HS-5 (cell line): ENCODE measurements around the gene CAST.

Source experiments
- DNase-seq: peaks from one replicate; pipeline ENCODE4 v3.0.0-alpha.2; 2012; ENCODE audit warnings: low read depth

Gene CAST

DNA sequence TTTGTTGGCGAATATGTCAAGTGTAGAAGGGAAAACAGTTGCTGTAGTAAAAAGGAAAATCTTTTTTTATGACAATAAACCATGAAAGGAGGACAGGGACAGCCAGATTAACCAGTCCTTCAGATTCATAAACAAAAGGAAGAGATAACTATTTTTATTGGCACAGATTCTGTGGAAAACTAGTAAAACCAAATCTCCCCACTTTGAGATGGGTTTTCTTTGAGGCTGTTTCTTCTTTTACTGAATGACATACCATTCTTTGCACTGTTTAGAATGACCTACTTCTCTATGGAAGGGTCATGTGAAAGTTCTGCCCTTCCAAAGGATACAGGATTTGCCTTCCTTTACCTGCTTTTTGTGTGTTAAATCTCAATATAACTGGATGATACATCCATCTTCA lies 13.7 kb downstream of the CAST start:
- no peak for DNase-seq

DNA sequence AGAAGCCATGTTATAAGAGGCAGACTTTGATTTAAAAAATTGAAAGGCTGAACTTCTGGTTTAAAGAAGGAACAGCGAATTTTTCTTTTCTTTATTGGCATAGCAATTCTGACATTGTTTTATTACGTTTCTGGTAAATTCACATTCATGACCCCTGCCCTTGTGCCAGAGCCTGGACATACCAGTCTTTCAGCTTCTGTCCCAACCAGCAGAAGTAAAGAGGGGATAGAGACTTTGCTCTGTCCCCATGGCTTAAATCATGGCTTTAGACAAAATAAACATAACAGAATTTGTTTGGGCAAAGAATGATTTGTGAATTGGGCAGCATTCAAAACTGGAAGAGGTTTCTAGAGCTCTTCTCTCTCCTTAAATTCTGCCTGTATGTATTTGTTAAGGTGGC lies 15.3 kb downstream of the CAST start:
- DNase-seq, result no peak

- no peak for DNase-seq
These were observed 17.1 kb downstream of the CAST start for GRCh38 chr5:96679293-96679692.

DNA sequence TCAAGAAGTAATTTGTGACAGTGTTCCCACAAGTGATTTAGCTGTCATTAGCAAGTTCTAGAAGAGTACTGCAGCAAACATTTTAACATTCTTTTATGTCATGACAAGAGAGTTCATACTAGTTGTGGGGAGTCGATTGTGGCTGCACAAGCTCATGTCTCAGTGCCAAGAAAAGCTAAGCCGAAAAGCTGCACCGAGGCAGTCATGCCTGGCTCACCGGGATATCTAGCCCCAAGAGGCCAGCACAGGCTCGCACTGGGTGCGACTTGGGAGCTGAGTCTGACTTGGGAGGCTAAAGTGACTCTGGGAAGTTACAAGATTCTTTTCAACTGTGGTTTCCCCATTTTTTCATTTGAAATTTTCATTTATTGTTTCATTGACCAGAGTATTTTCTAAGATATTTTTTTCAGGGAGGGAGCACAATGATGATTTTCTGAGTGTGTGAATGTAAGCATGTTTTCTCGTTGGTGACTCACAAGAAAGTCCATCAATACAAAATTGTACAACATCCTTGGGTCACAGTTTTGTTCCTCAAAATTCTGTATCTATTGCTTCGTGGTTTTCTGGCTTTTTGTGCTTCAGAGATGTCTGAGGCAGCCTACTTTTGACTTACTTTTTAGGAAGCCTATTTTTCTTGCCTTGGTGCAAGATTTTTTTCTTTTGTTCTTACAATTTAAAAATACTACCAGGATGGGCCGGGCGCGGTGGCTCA lies 18.7 kb downstream of the CAST start:
- no peak for DNase-seq

- DNase-seq, result no peak
These were observed 21.2 kb downstream of the CAST start for GRCh38 chr5:96683392-96683791.

DNA sequence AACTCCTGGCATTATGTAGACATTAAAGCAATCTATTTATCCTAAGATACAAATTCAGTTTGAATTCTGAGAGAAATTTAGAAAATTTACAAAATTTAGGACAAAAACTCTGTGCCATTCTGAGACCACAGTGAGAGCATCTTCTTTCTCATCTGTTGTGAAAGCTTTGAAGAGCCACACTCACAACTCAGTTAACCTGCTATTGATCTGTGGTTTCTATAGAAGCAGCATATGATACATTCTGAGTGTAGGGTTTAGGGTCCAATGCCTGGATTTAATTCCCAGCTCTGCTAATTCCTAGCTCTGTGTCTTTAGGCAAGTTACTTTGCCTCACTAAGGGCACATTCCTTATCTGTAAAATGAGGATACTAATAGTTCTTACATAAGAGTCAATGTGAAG lies 21.6 kb downstream of the CAST start:
- DNase-seq, result no peak

DNA sequence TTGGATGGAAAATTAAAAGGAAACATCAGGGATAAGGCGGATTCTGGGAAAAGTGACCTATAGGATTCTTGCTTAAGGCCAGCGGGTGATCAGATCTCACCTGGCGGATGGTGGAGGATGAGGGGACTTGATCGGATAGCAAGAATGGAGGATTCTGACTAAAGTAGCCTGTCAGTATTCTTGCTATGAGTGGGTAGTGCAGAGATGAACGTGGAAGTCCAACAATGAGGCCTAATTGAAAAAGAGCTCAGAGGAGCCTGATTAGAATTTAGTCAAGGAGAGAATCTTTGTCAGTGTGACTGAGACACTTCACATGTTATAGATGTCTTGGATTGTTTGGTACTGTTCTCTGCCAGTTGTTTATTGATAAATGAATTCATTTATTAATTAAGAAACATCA lies 24.9 kb downstream of the CAST start:
- no peak for DNase-seq

GRCh38 chr5:96687812-96688453 lies 25.8 kb downstream of the CAST start:
- no peak for DNase-seq

DNA sequence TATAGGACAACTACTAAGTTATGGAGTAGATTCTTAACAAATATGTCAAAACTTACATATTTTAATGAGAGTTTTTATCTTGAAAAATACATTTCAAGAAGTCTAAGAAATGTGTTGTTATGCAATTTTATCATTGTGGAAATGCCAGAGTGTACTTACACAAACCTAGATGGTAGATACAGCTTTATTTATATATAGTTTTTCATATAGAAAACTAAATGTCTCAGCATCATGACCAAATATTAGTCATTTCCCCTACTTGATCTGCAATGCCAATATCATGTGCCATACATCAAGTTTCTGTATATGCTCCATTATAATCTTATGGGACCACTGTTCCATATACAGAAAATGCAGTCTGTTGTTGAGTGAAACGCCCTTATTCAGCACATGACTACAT lies 28.7 kb downstream of the CAST start:
- no peak for DNase-seq

- DNase-seq, result no peak
These were observed 29.5 kb downstream of the CAST start for GRCh38 chr5:96691503-96692303.

DNA sequence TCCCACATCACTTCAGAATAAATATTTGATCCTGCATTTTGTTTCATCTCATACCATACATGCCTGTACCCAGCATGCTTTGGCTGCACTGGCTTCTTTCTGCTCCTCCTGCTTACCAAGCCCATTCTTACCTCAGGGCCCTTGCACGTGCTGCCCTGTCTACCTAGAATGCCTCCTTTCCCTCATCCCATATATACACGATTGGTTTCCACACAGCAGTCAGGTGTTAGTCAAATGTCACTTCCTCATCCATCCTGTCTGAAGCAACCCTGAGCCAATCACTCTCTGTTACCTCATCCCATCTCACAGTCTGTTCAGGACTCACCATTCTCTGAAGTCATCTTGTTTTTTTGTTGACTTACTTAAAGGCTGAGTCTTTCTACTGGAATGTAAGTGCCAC lies 30.3 kb downstream of the CAST start:
- DNase-seq, result no peak

- DNase-seq, result no peak
These were observed 37.1 kb downstream of the CAST start for GRCh38 chr5:96699186-96699820.

- DNase-seq, result peak; percentile 90
These were observed 40.6 kb downstream of the CAST start for GRCh38 chr5:96702503-96703383.

DNA sequence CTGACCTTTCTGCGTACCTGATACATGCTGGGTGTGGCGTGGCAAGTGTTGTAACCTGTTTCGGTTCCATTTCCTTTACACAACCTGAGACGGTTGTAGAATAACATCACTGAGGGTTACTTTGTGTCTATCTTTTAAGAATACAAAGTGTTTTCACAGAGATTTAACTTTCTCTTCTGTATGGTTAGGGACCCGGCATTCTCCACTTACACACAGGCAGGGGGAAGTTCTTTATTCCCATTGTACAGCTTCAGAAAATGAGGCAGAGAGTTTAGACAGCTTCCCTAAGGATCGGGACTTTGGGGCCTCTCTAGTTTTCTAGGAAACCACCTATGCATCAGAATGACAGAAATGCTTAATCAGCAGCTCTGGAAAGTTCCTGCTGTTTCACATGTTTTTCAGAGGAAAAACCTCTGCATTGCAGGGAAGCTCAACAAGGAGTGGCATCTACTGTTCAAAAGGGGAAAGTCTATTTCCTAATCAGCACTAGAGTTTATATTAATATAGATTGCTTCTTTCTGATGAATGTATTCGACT lies 41.3 kb downstream of the CAST start:
- DNase-seq, result no peak

DNA sequence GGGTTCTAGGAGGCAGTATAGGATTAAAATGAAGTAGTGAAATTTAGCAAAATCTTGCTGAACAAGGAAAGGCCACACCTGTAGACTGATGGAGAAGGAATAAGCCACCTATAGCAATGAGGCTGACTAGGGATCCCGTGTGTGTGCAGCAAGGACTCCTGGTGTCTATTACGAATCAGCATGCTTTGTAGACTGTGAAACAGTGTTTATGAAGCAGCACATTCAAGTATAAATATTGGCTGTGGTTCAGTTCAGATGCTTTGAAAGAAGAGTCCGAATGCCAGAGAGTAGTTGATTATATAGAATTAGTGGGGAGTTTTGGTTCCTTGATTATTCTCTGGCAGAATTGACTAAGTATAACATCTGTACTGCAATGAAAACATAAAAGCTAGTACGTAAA lies 41.8 kb downstream of the CAST start:
- no peak for DNase-seq

DNA sequence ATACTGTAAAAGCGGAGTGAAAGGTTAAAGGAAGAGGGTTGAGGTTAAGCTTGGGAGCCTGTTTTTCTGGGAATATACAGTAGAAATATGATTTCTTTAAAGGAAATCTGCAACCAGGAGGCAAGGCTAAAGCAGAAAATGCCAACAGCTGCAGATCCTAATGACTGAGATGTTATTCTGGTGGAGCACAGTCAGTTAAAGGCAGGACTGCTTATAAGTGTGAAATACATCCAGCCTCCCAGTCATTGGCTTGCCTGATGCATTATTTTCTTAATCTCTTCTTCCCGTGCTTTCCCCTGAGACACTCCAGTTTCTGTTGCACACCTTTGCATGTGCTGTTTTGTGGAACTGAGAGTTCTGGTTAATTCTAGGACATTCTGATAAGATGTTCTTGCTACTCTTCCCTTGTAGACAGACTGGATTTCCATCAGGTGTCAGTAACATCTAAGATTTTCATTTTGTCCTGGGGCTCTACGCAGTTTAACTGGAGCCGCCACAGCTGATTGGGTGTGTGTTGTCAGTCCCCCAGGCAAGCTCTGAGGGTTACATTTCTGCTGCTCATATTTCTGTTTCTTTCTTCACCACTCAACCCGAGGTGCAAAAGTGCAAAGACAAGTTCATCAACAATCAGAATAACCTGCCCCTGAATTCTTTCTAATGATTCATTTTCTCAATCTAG lies 44.4 kb downstream of the CAST start:
- DNase-seq, result no peak

- DNase-seq, result no peak
These were observed 46.4 kb downstream of the CAST start for GRCh38 chr5:96708600-96708999.

DNA sequence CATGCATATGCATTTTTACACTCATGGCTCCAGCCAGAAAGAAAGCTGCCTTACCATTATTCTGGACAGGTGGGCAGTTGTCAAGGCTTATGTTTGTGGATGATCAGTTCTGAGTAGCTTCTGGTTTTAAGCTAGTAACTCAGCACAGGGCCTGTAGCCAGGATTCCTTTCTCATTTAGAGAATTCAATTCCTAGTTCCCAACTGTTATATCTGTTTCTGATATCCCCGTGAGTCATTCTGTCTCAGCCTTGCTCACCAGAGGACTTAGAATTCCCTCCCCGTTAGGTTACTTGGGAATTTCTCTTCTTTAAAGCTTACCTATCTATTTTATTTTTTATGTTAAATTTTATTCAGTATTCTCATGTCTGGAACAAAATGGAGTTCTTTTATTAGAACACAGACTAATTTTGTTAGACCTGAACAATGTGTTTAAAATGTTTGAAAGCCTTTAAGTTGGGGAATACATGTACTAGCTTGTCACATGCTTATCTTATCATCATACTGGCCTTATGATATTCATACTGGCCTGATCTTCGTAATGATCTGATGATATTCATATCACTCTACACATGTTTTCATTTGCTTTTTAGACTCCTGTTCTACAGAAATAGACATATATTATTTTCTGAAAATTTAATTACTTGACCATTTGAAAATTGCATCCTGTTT lies 47.1 kb downstream of the CAST start:
- no peak for DNase-seq

- no peak for DNase-seq
These were observed 50.0 kb downstream of the CAST start for GRCh38 chr5:96712100-96712746.

- DNase-seq, result no peak
These were observed 52.3 kb downstream of the CAST start for GRCh38 chr5:96714450-96714849.
